ENCODE measurements around the gene GAS2L2. TPM values are rescaled to one million over a fixed set of nuclear protein-coding genes. Genes with fewer than 3 reads are reported as not detected.

Gene GAS2L2
- total RNA-seq, 1 experiment from 2014 or later: 0.23 TPM

- BruUV-seq (replicated peaks): no TSS peak
- TF ChIP-seq, protein P1, sequence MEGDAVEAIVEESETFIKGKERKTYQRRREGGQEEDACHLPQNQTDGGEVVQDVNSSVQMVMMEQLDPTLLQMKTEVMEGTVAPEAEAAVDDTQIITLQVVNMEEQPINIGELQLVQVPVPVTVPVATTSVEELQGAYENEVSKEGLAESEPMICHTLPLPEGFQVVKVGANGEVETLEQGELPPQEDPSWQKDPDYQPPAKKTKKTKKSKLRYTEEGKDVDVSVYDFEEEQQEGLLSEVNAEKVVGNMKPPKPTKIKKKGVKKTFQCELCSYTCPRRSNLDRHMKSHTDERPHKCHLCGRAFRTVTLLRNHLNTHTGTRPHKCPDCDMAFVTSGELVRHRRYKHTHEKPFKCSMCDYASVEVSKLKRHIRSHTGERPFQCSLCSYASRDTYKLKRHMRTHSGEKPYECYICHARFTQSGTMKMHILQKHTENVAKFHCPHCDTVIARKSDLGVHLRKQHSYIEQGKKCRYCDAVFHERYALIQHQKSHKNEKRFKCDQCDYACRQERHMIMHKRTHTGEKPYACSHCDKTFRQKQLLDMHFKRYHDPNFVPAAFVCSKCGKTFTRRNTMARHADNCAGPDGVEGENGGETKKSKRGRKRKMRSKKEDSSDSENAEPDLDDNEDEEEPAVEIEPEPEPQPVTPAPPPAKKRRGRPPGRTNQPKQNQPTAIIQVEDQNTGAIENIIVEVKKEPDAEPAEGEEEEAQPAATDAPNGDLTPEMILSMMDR (IDR thresholded peaks at IDR 0.05; ENCODE audit: unreplicated experiment): no peak
- peaks cover 4% of the 10 kb centered on the region for H3K36me3 Mint-ChIP-seq (ENCODE audit: insufficient read depth, unreplicated experiment)
- no peak overlapping the region for H3K4me3 Mint-ChIP-seq (ENCODE audit: unreplicated experiment)
- POLR2A ChIA-PET: interaction anchor here (0.6 to 2.6 kb wide), 7 partner anchors 9 to 602 kb away, joined by 3 to 16 read pairs (median 3); partner anchors contain the start of gene TAF15
- peaks cover 8% of the 10 kb centered on the region for H3K27me3 Mint-ChIP-seq (ENCODE audit: insufficient read depth, unreplicated experiment)
- peaks cover 10% of the 10 kb centered on the region for H3K4me1 Mint-ChIP-seq (ENCODE audit: insufficient read depth, unreplicated experiment)
- DNase-seq (ENCODE audit: unreplicated experiment): peak; percentile 83
- no peak overlapping the region for H3K27ac Mint-ChIP-seq (ENCODE audit: low read depth, unreplicated experiment)
- CTCF ChIA-PET: interaction anchor here (0.6 to 9.3 kb wide), 34 partner anchors 9 to 1870 kb away, joined by 3 to 150 read pairs (median 7); partner anchors contain the start of genes C17orf50, RASL10B and TAF15
- intact Hi-C loops (cut with micrococcal nuclease): loop anchor here (5.0 to 10.0 kb wide), 4 partner anchors 84 to 1326 kb away; partner anchors contain the start of gene SLFN12L
- no peaks in the 10 kb centered on the region for H3K9me3 Mint-ChIP-seq (ENCODE audit: unreplicated experiment)
These were observed 4.6 kb downstream of the GAS2L2 start for GRCh38 chr17:35748341-35748841.

GRCh38 chr17:35747540-35748017 is 5.5 kb downstream of the GAS2L2 start:
- Mint-ChIP-seq H3K27ac (ENCODE audit: low read depth, unreplicated experiment) (no peak overlapping the region), H3K4me3 (ENCODE audit: unreplicated experiment) (no peak overlapping the region), H3K36me3 (ENCODE audit: insufficient read depth, unreplicated experiment) (peaks cover 4% of the 10 kb centered on the region), H3K27me3 (ENCODE audit: insufficient read depth, unreplicated experiment) (peaks cover 16% of the 10 kb centered on the region), H3K4me1 (ENCODE audit: insufficient read depth, unreplicated experiment) (peaks cover 10% of the 10 kb centered on the region), H3K9me3 (ENCODE audit: unreplicated experiment) (no peaks in the 10 kb centered on the region)
- intact Hi-C loops (cut with micrococcal nuclease): loop anchor here (1.0 to 10.0 kb wide), 5 partner anchors 83 to 1325 kb away; partner anchors contain the start of gene SLFN12L
- BruUV-seq (replicated peaks): no TSS peak
- DNase-seq (ENCODE audit: unreplicated experiment): peak; percentile 80
- CTCF ChIA-PET: interaction anchor here (0.6 to 9.3 kb wide), 45 partner anchors 9 to 1221 kb away, joined by 3 to 150 read pairs (median 5); partner anchors contain the start of genes C17orf50, RASL10B and TAF15
- POLR2A ChIA-PET: interaction anchor here (0.6 to 2.6 kb wide), 8 partner anchors 9 to 602 kb away, joined by 3 to 16 read pairs (median 3); partner anchors contain the start of gene TAF15
- TF ChIP-seq, protein P1 (IDR thresholded peaks at IDR 0.05; ENCODE audit: unreplicated experiment): peak; percentile 95

GRCh38 chr17:35745749-35746320 is 7.2 kb downstream of the GAS2L2 start:
- H3K9me3 Mint-ChIP-seq (ENCODE audit: unreplicated experiment): no peaks in the 10 kb centered on the region
- no peak overlapping the region for H3K27ac Mint-ChIP-seq (ENCODE audit: low read depth, unreplicated experiment)
- peaks cover 32% of the 10 kb centered on the region for H3K27me3 Mint-ChIP-seq (ENCODE audit: insufficient read depth, unreplicated experiment)
- peaks cover 10% of the 10 kb centered on the region for H3K4me1 Mint-ChIP-seq (ENCODE audit: insufficient read depth, unreplicated experiment)
- ChIA-PET POLR2A (no interaction called here), CTCF (interaction anchor here (0.6 to 9.3 kb wide), 9 partner anchors 9 to 812 kb away, joined by 3 to 150 read pairs (median 33); partner anchors contain the start of gene RASL10B)
- intact Hi-C loops (cut with micrococcal nuclease): loop anchor here (5.0 to 10.0 kb wide), 4 partner anchors 81 to 1324 kb away; partner anchors contain the start of gene SLFN12L
- no peak overlapping the region for H3K4me3 Mint-ChIP-seq (ENCODE audit: unreplicated experiment)
- DNase-seq (ENCODE audit: unreplicated experiment): no peak
- no TSS peak for BruUV-seq (replicated peaks)
- TF ChIP-seq, protein P1 (IDR thresholded peaks at IDR 0.05; ENCODE audit: unreplicated experiment): no peak
- peaks cover 4% of the 10 kb centered on the region for H3K36me3 Mint-ChIP-seq (ENCODE audit: insufficient read depth, unreplicated experiment)

DNA sequence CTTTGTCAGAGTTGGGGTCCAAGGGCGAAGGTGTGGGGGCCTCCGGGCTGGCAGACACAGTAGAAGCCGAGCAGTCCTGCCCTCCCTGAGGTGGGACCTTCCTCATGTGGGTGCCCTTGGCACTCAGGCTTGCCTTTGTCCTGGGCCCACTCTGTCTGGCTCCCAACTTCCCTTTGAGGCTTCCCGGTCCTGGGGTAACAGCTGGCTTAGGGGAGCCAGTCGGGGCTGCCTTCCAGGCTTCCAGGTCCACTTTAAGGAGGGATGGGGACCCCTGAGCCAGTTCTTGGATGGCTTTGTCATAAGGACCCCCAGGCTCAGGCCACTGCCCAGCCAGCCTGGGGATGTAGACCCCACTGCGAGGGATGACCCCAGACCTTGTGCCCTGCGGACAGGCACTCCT is 7.8 kb downstream of the GAS2L2 start:
- intact Hi-C loops (cut with micrococcal nuclease): loop anchor here (5.0 to 10.0 kb wide), 4 partner anchors 80 to 1323 kb away; partner anchors contain the start of gene SLFN12L
- peaks cover 36% of the 10 kb centered on the region for H3K27me3 Mint-ChIP-seq (ENCODE audit: insufficient read depth, unreplicated experiment)
- POLR2A ChIA-PET: no interaction called here
- no peak for DNase-seq (ENCODE audit: unreplicated experiment)
- TF ChIP-seq, protein P1 (IDR thresholded peaks at IDR 0.05; ENCODE audit: unreplicated experiment): no peak
- no peaks in the 10 kb centered on the region for H3K9me3 Mint-ChIP-seq (ENCODE audit: unreplicated experiment)
- peaks cover 4% of the 10 kb centered on the region for H3K36me3 Mint-ChIP-seq (ENCODE audit: insufficient read depth, unreplicated experiment)
- H3K4me3 Mint-ChIP-seq (ENCODE audit: unreplicated experiment): no peak overlapping the region
- no TSS peak for BruUV-seq (replicated peaks)
- H3K4me1 Mint-ChIP-seq (ENCODE audit: insufficient read depth, unreplicated experiment): peaks cover 10% of the 10 kb centered on the region
- CTCF ChIA-PET: interaction anchor here (0.5 to 9.3 kb wide), 7 partner anchors 18 to 817 kb away, joined by 3 to 150 read pairs (median 3); partner anchors contain the start of gene RASL10B
- H3K27ac Mint-ChIP-seq (ENCODE audit: low read depth, unreplicated experiment): no peak overlapping the region
